Sigmoid colon (tissue), 4 donors: ENCODE measurements around the gene MYCN.

ENCODE experiments used
- POLR2A ChIP-seq, 2 donors: fragments of 450-650 bp; IDR thresholded peaks; one replicate each; pipeline ENCODE4 v1.6.1; 2016; ENCODE audit warnings: antibody characterized with exemption in 2 of 2, mild to moderate bottlenecking in 2 of 2, moderate library complexity in 2 of 2
- POLR2AphosphoS5 ChIP-seq, 4 donors: sonication (generic); formaldehyde crosslinking; IDR thresholded peaks; one replicate each; pipeline ENCODE4 v1.6.1; 2017; ENCODE audit warnings: antibody characterized with exemption in 4 of 4
- TF ChIP-seq, protein P1 (sequence below), 4 experiments: fragments of 450-650 bp in 3 of 4; fragments of 200-600 bp in 1 of 4; IDR thresholded peaks; one replicate each; pipeline ENCODE4 v1.5.1; 2016 to 2019; ENCODE audit warnings: antibody characterized with exemption in 4 of 4, mild to moderate bottlenecking in 3 of 4, moderate library complexity in 2 of 4

DNA sequence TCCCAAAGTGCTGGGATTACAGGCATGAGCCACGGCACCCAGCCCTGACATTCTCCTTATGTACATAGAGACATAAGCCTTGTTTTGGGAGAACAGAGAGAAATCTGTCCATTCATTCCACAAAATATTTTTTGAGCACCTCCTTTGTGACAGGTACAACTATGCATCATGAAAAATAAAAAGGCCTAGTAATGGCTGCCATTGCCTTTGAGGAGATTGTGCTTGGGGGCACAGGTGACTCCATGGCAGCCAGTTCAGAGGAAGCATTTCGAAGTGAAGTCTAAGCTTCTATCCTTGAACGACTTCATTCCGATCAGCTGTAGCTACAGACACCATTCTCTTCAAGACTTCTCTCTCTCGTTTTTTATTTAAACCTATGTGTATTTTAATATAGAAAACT is 10.5 kb upstream of the MYCN start:
- TF ChIP-seq POLR2AphosphoS5 (IDR thresholded peaks at IDR 0.05): no peak
- TF ChIP-seq, protein P1, sequence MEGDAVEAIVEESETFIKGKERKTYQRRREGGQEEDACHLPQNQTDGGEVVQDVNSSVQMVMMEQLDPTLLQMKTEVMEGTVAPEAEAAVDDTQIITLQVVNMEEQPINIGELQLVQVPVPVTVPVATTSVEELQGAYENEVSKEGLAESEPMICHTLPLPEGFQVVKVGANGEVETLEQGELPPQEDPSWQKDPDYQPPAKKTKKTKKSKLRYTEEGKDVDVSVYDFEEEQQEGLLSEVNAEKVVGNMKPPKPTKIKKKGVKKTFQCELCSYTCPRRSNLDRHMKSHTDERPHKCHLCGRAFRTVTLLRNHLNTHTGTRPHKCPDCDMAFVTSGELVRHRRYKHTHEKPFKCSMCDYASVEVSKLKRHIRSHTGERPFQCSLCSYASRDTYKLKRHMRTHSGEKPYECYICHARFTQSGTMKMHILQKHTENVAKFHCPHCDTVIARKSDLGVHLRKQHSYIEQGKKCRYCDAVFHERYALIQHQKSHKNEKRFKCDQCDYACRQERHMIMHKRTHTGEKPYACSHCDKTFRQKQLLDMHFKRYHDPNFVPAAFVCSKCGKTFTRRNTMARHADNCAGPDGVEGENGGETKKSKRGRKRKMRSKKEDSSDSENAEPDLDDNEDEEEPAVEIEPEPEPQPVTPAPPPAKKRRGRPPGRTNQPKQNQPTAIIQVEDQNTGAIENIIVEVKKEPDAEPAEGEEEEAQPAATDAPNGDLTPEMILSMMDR (IDR thresholded peaks at IDR 0.05): no peak
- no peak for TF ChIP-seq POLR2A (IDR thresholded peaks at IDR 0.05)
